Esophagus muscularis mucosa (tissue), 4 donors: Measurements from ENCODE around the gene FER.
"Not testable (repeated sequence)": the region's sequence is repeated elsewhere in the genome, so short reads cannot be mapped to it uniquely, and the experiment has no call there.

ENCODE experiments used
- CTCF ChIP-seq, 3 experiments: fragments of 200-600 bp in 2 of 3; fragments of 450-650 bp in 1 of 3; sonication (generic) in 2 of 3; IDR thresholded peaks; one replicate each; pipeline ENCODE4 v1.5.1; 2017 to 2019; ENCODE audit warnings: antibody characterized with exemption in 3 of 3, mild to moderate bottlenecking in 2 of 3, moderate library complexity in 1 of 3
- EP300 ChIP-seq: sonication (generic); formaldehyde crosslinking; IDR thresholded peaks from one replicate; pipeline ENCODE4 v1.6.1; 2017; ENCODE audit warnings: antibody characterized with exemption
- POLR2A ChIP-seq: fragments of 450-650 bp; IDR thresholded peaks from one replicate; pipeline ENCODE4 v1.6.1; 2017; ENCODE audit warnings: antibody characterized with exemption, moderate library complexity, mild to moderate bottlenecking, low read depth
- POLR2AphosphoS5 ChIP-seq, 2 donors: sonication (generic); formaldehyde crosslinking; IDR thresholded peaks; one replicate each; pipeline ENCODE4 v1.6.1; 2017; ENCODE audit warnings: antibody characterized with exemption in 2 of 2

DNA sequence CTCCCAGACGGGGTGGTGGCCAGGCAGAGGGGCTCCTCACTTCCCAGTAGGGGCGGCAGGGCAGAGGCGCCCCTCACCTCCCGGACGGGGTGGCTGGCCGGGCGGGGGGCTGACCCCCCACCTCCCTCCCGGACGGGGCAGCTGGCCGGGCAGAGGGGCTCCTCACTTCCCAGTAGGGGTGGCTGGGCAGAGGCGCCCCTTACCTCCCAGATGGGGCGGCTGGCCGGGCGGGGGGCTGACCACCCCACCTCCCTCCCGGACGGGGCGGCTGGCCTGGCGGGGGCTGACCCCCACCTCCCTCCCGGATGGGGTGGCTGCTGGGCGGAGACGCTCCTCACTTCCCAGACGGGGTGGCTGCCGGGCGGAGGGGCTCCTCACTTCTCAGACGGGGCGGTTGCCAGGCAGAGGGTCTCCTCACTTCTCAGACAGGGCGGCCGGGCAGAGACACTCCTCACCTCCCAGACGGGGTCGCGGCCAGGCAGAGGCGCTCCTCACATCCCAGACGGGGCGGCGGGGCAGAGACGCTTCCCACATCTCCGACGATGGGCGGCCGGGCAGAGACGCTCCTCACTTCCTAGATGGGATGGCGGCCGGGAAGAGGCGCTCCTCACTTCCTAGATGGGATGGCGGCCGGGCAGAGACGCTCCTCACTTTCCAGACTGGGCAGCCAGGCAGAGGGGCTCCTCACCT, 244.8 kb downstream of the FER start:
- not testable (repeated sequence) for TF ChIP-seq POLR2AphosphoS5 (IDR thresholded peaks at IDR 0.05); CTCF (IDR thresholded peaks at IDR 0.05); POLR2A; EP300
